ENCODE results near the gene ZNF554.

ZNF554 gene

DNA sequence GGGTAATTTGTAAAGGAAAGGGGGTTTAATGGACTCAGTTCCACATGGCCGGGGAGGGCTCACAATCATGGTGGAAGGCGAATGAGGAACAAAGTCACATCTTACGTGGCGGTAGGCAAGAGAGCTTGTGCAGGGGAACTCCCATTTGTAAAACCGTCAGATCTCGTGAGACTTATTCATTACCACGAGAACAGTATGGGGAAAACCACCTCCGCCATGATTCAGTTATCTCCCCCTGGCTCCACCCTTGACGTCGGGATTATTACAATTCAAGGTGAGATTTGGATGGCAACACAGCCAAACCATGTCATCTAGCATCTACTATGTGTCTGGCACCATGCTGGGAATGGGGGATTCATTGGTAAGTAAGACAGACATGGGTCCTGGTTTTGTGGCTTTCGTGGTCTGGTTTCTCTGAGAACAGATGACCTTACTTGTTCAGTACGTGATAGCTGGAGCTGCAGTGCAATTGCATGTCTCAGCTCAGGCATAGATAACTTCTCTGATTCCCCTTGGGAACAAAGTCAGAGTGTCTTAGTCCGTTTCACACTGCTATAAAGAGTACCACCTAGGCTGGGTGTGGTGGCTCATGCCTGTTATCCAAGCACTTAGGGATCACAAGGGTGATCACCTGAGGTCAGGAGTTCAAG lies 8.3 kb downstream of the ZNF554 start:
- ATAC-seq = no peak
- DNase-seq = no peak

DNA sequence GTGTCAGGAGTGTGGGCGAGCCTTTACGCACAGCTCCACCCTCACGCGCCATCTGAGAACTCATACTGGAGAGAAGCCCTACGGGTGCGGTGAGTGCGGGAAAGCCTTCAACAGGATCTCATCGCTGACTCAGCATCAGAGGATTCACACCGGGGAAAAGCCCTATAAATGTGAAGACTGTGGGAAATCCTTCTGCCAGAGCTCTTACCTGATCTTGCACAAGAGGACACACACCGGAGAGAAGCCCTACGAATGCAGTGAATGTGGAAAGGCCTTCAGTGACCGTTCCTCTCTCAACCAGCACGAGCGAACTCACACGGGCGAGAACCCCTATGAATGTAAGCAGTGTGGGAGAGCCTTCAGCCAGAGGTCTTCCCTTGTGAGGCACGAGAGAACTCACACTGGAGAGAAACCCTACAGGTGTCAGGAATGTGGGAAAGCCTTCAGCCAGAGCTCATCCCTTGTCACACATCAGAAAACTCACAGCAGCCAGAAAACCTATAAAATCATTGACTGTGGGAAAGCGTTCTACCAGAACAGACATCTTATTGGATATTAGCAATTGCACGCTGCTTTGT lies 14.7 kb downstream of the ZNF554 start:
- no peak for ATAC-seq
- DNase-seq = no peak

DNA sequence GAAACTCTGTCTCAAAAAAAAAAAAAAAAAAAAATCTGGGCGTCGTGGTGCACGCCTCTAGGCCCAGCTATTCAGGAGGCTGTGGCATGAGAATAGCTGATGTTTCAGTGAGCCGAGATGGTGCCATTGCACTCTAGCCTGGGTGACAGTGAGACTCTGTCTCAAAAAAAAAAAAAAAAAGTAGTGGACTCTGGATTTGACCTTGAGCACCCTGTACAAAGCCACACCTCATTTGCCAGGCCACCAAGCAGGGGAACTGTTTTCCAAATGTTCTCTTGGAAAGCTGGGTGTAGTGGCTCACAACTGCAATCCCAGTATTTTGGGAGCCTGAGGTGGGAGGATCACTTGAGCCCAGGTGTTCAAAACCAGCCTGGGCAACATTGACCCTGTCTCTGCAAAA lies 17.8 kb downstream of the ZNF554 start:
- ATAC-seq (no peak), DNase-seq (no peak)

DNA sequence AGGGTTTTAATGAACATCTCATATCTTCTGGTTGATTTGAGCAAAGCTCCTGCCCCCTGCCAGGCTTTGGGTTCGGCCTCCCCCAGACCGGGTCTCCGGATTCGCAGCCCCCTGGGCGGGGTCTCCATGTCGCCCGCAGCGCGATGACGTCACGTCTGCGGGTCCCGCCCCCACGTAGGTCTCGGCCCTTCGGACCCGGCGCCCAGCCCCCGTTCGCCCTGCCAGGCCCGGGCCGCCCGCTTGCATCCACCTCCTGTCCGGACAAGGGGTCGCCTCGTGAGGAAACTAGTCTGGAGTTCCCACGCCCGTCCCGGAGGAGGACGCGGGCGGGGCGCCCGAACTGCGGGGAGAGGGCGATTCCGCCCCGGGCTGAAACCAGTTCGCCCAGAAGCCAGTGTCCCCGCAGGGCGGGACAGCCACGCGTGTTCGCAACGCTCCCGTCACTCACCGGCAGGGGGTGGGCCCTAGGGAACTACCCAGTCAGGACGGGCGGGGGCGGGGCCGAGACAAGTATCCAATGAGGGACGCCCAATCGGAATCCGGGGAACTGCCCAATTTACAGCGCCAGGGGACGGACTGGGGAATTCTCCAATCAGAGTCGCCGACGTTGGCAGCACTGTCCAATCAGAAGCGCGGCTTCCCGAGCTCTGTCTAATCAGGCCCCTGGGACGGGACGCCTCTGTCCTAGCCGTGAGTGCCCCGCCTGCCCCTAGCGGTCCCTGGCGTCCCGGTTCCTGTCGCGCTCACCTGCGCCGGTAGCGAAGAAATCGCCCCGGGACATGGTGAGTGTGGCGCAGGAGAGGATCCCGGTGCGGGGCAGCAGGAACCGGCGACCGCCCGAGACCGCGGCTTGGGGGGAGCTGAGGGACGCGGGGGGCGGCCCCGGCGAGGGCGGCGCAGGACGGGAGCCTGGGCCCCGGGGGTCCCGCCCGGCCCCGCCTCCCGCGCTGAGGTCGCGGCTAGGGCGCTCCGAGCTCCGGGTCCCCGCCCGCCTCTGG lies 21.4 kb downstream of the ZNF554 start, which contains the start of gene ZNF555:
TSS of gene ZNF555 (plus strand) at position 682 of the 998 bp plus-strand sequence. CDS start at position 780, 98 bp downstream.
- ATAC-seq (peak; percentile 100), DNase-seq (peak; percentile 96)

DNA sequence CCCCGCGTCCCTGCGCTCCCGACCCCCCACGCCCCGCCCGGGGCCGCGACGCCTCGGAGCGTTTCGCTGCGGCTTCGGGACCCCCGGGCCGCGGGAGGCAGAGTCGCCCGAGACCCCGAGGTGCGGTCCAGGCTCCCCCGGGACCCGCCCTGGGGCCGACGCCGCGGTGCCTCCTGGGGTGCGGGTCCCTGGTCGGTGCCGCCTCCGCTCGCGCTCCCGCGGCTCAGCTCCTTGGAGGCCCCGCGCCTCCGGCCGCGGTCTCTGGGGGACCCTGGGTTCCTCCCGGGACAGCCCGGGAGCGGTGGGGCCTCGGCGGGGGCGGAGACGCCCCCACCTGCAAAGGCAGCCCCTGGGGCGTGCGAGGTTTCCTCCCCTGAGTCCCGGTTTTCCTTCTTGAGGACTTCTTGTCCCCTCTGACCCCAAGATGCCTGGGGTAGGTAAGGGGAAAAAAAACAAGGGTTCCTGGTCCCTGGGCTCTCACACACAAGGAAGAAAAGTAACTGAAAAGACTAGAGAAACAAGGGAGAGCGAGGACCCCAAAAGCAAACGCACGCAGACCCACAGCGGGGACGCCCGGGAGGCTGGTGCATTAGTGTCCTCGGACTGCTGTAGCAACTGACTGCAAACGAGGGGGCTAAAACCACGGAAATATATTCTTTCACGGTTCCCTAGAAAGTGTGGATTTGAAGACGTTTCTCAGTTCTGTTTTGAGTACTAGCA lies 22.3 kb downstream of the ZNF554 start:
- ATAC-seq = no peak
- no peak for DNase-seq

DNA sequence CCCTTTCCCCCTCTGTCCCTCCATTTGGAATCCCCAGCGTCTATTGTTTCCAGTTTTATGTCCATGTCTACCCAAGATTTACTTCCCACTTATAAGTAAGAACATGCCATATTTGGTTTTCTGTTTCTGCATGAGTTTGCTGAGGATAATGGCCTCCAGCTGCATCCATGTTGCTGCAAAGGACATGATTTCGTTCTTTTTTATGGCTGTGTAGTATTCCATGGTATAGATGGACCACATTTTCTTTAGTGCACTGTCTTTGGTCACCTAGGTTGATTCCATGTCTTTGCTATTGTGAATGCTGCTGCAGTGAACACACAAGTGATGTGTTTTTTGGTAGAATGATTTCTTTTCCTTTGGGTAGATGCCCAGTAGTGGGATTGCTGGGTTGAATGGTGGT lies 25.4 kb downstream of the ZNF554 start:
- ATAC-seq (no peak), DNase-seq (no peak)

DNA sequence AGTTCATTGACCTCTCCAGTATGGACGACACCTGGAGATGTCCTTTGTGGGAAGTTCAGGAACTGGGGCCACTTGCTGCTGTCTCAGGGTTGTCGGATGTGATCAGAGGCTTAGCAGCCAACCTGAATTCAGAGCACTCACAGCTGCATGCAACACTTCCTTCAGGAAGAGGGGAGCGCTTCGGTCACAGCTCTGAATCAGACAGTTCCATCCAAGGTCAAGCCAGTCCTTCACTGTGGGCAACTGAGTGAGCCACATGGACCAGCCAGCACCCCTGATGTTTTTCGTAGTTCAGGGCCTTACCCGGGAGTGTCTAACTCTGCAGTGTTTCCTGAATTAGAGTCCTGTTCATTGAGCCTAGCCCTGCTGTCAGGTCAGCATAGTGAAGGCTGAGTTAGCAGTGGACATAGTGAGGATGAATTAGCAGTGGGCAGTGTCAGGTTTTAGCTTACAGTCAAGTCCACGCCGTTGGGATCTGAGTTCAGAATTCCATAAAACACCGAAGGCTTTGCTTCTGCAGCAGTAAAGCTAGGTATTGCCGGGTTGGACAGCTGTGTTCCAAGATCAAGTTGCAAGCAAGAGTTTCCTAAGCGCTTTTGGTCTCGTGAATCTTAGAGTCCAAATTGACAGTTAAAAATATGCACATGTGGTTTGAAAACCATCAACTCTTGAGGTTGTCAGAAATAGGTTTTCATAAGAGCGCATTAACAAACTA lies 26.7 kb downstream of the ZNF554 start:
- no peak for DNase-seq
- no peak for ATAC-seq

DNA sequence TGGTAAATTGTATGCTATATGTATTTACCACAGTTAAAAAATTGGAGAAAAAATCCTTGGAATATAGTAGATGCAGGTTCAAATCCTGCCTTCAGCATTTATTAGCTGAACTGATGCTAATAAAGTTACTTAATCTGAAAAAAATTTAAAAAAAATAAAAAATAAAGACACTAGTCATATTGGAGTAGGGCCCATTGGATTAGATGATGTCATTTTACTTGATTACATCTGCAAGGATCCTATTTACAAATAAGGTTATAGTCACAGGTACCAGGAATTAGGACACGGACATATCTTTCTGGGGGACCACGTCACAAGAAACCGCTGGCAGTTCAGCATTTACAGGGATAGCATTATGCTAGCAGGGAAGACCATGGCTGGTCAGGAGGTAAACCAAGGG lies 27.8 kb downstream of the ZNF554 start:
- DNase-seq = no peak
- ATAC-seq = no peak

DNA sequence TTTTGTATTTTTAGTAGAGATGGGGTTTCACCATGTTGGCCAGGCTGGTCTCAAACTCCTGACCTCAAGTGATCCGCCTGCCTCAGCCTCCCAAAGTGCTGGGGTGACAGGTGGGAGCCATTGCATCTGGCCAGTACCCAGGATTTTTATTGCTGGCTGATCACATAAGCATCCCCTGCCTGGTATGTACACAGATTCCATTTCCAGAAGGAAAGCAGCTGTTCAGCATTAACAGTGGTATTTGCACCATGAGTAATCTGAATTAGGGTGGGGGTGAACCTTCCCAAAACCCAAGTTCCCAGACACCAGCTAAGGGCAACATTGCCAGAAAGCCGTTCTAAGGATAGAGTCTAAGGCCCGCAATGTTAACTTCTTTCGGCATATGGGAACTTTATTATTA lies 28.9 kb downstream of the ZNF554 start:
- ATAC-seq (no peak), DNase-seq (no peak)

DNA sequence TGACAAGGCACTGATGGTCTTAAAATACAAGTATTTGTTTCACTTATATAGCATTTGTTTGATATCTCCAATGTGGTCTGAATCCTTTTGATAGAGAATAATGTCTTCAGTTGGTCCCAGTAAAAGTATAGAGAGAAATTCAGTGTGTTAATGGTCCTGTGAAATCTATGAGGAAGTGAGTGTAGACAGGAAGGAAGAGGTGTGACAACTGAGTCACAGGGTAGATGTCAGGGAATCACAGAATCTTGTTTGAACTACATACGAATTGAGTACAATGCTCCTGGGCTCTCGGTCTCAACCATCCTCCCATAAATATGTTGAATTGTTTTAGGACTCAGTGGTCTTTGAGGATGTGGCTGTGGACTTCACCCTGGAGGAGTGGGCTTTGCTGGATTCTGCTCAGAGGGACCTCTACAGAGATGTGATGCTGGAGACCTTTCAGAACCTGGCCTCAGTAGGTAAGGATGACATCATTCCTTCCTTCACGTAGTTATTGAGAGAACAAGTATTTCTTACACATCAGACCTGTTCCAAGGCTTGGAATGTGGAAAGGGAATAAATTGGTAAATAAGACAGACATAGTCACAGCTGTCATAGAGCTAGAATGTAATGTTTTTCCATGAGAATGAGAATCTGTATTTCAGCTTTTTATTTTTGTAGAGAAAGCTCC lies 30.7 kb downstream of the ZNF554 start:
- ATAC-seq = no peak
- no peak for DNase-seq

DNA sequence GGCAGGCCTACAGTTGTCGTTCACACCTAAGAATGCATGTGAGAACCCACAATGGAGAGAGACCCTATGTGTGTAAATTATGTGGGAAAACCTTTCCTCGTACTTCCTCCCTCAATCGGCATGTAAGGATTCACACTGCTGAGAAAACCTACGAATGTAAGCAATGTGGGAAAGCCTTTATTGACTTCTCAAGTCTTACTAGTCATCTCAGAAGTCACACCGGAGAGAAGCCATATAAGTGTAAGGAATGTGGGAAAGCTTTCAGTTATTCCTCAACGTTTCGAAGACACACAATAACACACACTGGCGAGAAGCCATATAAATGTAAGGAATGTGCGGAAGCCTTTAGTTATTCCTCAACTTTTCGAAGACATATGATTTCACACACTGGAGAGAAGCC lies 32.9 kb downstream of the ZNF554 start:
- no peak for ATAC-seq
- DNase-seq = no peak

DNA sequence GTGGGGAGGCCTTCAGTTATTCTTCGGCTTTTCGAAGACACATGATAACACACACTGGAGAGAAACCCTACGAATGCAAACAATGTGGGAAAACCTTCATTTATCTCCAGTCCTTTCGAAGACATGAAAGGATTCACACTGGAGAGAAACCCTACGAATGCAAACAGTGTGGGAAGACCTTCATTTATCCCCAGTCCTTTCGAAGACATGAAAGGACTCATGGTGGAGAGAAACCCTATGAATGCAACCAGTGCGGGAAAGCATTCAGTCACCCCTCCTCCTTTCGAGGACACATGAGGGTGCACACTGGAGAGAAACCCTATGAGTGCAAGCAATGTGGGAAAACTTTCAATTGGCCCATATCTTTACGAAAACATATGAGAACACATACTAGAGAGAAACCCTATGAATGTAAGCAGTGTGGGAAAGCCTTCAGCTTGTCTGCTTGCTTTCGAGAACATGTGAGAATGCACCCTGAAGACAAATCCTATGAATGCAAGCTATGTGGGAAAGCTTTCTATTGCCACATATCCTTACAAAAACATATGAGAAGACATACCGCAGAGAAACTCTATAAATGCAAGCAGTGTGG lies 33.4 kb downstream of the ZNF554 start:
- no peak for ATAC-seq
- no peak for DNase-seq

DNA sequence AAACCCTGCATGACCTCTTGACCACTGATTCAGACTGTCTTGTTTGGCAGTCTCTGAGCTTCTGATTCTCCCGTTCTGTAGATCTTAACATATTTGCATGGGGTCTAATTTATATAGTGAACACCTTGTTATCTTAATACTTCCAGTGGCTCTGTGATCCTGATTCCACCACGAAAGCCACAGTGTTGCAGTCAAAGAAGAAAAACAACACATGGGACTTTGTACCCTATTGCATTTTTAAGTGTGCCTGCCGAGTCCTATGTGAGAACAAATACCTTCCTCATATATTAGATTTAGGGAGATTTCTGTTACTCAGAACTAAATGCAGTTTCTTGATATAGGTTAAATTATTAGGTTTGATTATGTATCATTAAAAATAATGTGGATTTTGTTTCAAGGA lies 35.2 kb downstream of the ZNF554 start:
- ATAC-seq (no peak), DNase-seq (no peak)

DNA sequence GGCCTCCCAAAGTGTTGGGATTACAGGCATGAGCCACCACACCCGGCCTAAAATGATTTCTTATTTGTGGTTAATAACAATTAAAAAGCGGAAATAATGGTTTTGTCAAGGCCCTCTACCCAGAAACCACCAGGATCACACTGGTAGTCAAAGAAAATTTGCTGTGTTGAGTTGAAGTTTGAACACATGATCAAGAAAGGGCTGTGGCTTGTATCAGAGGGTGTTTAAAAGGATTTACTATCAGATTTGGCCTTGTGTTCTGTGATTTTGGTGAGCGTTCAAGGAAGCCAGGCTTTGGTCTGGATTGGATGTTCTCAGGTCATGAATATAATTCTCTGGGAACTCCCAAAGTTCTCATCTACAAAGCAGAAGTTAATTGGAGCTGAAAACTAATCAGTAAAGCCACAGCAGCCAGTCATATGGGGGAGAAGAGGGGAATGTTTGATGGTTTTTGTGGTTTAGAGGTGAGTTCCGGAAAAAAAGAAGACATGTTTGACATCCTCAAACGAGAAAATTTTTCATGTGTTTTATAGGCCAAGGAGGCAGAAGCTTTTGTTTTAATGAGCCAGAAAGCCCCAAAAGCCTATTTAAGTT lies 36.9 kb downstream of the ZNF554 start:
- no peak for ATAC-seq
- no peak for DNase-seq

DNA sequence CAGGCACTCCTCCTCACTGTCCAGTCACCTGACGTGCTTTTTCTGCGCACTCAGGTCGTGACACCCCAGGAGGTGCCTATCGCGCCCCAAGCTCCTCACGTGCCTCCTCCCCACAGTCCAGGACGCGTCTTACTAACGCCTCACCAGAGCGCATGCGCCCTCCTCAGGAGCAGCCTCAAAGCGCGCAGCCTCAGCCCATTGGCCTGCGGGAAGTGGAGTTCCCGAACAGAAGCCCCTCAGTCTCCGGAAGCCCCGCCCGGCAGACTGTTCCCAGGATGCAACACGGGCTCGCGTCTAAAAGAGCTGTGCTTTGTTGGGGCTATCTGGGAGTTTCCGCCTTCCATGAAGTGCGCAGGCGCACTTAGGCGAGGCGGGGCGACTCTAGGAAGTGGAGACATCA lies 39.2 kb downstream of the ZNF554 start:
- DNase-seq = no peak
- no peak for ATAC-seq

DNA sequence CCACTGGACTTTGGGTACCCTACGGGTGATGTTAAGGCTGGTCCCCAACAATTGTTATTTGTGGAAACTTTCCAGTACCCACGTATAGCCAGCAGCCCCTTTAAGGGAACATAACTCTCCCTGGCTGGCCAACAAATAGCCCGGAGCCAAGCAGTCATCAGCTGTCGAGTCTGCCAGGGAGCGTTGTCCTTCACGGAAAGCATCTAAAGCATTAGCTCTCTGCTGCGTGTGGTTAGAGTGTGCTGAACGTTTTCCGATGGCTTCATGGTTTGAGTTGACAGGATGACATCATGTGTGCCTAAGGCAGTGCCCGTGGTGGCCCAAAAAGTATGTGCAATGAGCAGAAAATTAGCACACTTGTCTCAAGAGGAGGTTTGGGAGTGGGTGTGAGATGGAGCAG lies 44.1 kb downstream of the ZNF554 start:
- ATAC-seq (no peak), DNase-seq (no peak)

DNA sequence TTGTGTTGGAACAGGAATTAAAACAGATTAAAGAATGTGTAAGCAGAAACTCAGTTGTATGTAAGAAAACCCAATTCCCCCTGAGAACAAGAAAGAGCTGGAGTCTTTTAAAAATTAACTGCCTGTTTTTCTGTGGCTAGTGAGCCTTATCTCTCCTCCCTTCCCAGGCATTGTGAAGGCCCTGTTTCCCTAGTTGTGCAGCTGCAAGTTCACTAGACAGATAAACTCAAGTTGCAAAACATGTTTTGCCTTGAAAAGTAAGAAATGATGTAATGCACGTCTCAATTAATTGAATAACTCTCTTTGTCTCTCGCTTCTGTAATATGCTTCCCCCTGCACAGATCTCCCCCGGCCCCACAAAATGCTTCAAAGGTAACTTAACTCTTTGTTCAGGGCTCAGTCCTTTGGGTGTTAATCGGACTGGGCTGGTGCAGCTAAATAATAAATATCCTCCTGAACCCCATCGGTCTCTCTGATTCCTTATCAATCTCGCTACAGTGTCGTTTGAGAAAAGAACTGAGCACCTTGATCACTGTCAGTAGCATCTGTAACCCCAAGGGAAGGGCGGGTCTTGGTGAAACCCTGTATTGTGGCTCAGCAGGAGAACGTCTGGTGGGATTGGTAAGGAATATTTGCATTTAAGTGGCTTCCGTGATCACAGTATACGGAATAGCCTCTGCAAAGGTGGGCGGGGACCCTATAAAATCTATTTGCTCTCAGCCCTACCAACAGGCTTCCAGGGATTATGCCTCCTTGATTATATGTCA lies 45.8 kb downstream of the ZNF554 start:
- ATAC-seq = no peak
- no peak for DNase-seq

DNA sequence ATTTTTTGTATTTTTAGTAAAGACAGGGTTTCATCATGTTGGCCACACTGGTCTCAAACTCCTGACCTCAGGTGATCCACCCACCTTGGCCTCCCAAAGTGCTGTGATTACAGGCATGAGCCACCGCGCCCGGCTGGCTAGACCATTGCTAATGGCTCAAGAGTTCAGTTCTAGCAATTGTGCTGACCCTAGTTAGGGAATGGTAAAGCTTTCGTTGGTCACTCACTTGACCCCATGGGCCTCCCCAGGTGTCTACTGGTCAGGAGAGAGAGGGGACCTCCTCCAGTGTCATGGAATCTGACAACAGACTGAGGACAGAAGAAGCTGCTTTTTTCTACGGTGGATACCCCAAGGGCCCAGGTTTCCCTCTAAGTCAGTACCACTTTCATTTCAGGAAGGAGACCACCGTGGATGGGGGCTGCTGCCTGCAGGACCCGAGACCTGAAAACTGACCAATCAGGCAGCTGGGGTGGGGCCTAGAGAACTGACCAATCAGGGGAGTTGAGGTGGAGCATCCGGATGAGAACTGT lies 46.9 kb downstream of the ZNF554 start:
- DNase-seq (no peak), ATAC-seq (no peak)
